Ammon's horn (tissue), 1 donor: ENCODE measurements around the gene MTRF1.

ENCODE experiments used
- DNase-seq: peaks from one replicate; pipeline ENCODE4 v3.0.0-alpha.2; 2016; ENCODE audit warnings: low spot score

Gene MTRF1

GRCh38 chr13:41263261-41263971 is at the start of gene MTRF1:
Gene MTRF1 (minus strand): TSS chr13:41263576. CDS start chr13:41260907, 2,669 bp downstream.
- peak; percentile 95 for DNase-seq

GRCh38 chr13:41313117-41313516 is 49.7 kb upstream of the MTRF1 start:
- no peak for DNase-seq

GRCh38 chr13:41312176-41312500 is 48.8 kb upstream of the MTRF1 start:
- DNase-seq = peak; percentile 20

- DNase-seq = peak; percentile 38
These were observed 48.2 kb upstream of the MTRF1 start for GRCh38 chr13:41311406-41312175.

- DNase-seq = peak; percentile 89
These were observed 47.6 kb upstream of the MTRF1 start, which contains the start of gene NAA16 for GRCh38 chr13:41310963-41311405. Gene NAA16 (plus strand): TSS chr13:41311267. CDS start chr13:41311529, 262 bp downstream.

- no peak for DNase-seq
These were observed 44.7 kb upstream of the MTRF1 start for GRCh38 chr13:41307884-41308640.

GRCh38 chr13:41306271-41307145 is 43.1 kb upstream of the MTRF1 start:
- DNase-seq = no peak

- no peak for DNase-seq
These were observed 41.2 kb upstream of the MTRF1 start for GRCh38 chr13:41304551-41304950.

GRCh38 chr13:41302743-41303142 is 39.4 kb upstream of the MTRF1 start:
- DNase-seq = no peak

- DNase-seq = no peak
These were observed 36.1 kb upstream of the MTRF1 start for GRCh38 chr13:41299316-41300094.

GRCh38 chr13:41296879-41297646 is 33.7 kb upstream of the MTRF1 start:
- no peak for DNase-seq

GRCh38 chr13:41295973-41296372 is 32.6 kb upstream of the MTRF1 start:
- no peak for DNase-seq

GRCh38 chr13:41294914-41295313 is 31.5 kb upstream of the MTRF1 start:
- DNase-seq = no peak

GRCh38 chr13:41293272-41293671 is 29.9 kb upstream of the MTRF1 start:
- DNase-seq = no peak

GRCh38 chr13:41291246-41291645 is 27.9 kb upstream of the MTRF1 start:
- DNase-seq = no peak

GRCh38 chr13:41289463-41289881 is 26.1 kb upstream of the MTRF1 start:
- DNase-seq = no peak

- no peak for DNase-seq
These were observed 23.0 kb upstream of the MTRF1 start for GRCh38 chr13:41286370-41286769.

- no peak for DNase-seq
These were observed 21.3 kb upstream of the MTRF1 start for GRCh38 chr13:41284512-41285288.

GRCh38 chr13:41282129-41282571 is 18.8 kb upstream of the MTRF1 start:
- no peak for DNase-seq
